ENCODE results near the gene RNF19B.

RNF19B gene

GRCh38 chr1:32900956-32901822, 63.4 kb downstream of the RNF19B start, which contains the start of gene TMEM54:
TSS of gene TMEM54 (minus strand) at chr1:32901389. CDS start at chr1:32901238, 151 bp downstream.
- DNase-seq (ENCODE audit: low read depth): no peak

GRCh38 chr1:32900371-32900955, 64.1 kb downstream of the RNF19B start:
- DNase-seq (ENCODE audit: low read depth): no peak

- DNase-seq (ENCODE audit: low read depth): no peak
Measured at GRCh38 chr1:32899586-32900296, 64.9 kb downstream of the RNF19B start.

- no peak for DNase-seq (ENCODE audit: low read depth)
Measured at GRCh38 chr1:32898958-32899357, 65.7 kb downstream of the RNF19B start.

- DNase-seq (ENCODE audit: low read depth): no peak
Measured at GRCh38 chr1:32898056-32898455, 66.6 kb downstream of the RNF19B start.

GRCh38 chr1:32897082-32898049, 67.2 kb downstream of the RNF19B start:
- DNase-seq (ENCODE audit: low read depth): no peak

- DNase-seq (ENCODE audit: low read depth): no peak
Measured at GRCh38 chr1:32896451-32896850, 68.2 kb downstream of the RNF19B start.

- no peak for DNase-seq (ENCODE audit: low read depth)
Measured at GRCh38 chr1:32895325-32896215, 69.0 kb downstream of the RNF19B start.

GRCh38 chr1:32894681-32895080, 69.9 kb downstream of the RNF19B start:
- DNase-seq (ENCODE audit: low read depth): no peak

GRCh38 chr1:32894019-32894600, 70.5 kb downstream of the RNF19B start:
- no peak for DNase-seq (ENCODE audit: low read depth)

GRCh38 chr1:32893198-32894018, 71.2 kb downstream of the RNF19B start:
- DNase-seq (ENCODE audit: low read depth): no peak

- no peak for DNase-seq (ENCODE audit: low read depth)
Measured at GRCh38 chr1:32892368-32893197, 72.0 kb downstream of the RNF19B start.

- no peak for DNase-seq (ENCODE audit: low read depth)
Measured at GRCh38 chr1:32891630-32892029, 73.0 kb downstream of the RNF19B start.

GRCh38 chr1:32891241-32891570, 73.4 kb downstream of the RNF19B start:
- no peak for DNase-seq (ENCODE audit: low read depth)

- no peak for DNase-seq (ENCODE audit: low read depth)
Measured at GRCh38 chr1:32890516-32891240, 73.9 kb downstream of the RNF19B start.

GRCh38 chr1:32889731-32890278, 74.8 kb downstream of the RNF19B start:
- no peak for DNase-seq (ENCODE audit: low read depth)

GRCh38 chr1:32888677-32889420, 75.8 kb downstream of the RNF19B start:
- DNase-seq (ENCODE audit: low read depth): no peak
